ENCODE results near the gene RFX2.
"Not testable (repeated sequence)": the region's sequence is repeated elsewhere in the genome, so short reads cannot be mapped to it uniquely, and the experiment has no call there.

Gene RFX2

GRCh38 chr19:6078068-6078467 lies 32.2 kb downstream of the RFX2 start:
- FAIRE-seq (no peak), DNase-seq (ENCODE audit: extremely low spot score, insufficient read length, low read depth) (no peak)

- DNase-seq (ENCODE audit: extremely low spot score, insufficient read length, low read depth) (no peak), FAIRE-seq (no peak)
These were observed 33.4 kb downstream of the RFX2 start for GRCh38 chr19:6076675-6077463.

GRCh38 chr19:6076291-6076665 lies 34.0 kb downstream of the RFX2 start:
- DNase-seq (ENCODE audit: extremely low spot score, insufficient read length, low read depth), result no peak

GRCh38 chr19:6074709-6075403 lies 35.4 kb downstream of the RFX2 start:
- FAIRE-seq (no peak), DNase-seq (ENCODE audit: extremely low spot score, insufficient read length, low read depth) (no peak)

More at GRCh38 chr19:6076291-6076665, 34.0 kb downstream of the RFX2 start:
- no peak for FAIRE-seq

GRCh38 chr19:6073858-6074708 lies 36.2 kb downstream of the RFX2 start:
- no peak for FAIRE-seq

GRCh38 chr19:6073233-6073632 lies 37.1 kb downstream of the RFX2 start:
- DNase-seq (ENCODE audit: extremely low spot score, insufficient read length, low read depth); FAIRE-seq: not testable (repeated sequence)

More at GRCh38 chr19:6073858-6074708, 36.2 kb downstream of the RFX2 start:
- no peak for DNase-seq (ENCODE audit: extremely low spot score, insufficient read length, low read depth)

- FAIRE-seq, result no peak
These were observed 38.4 kb downstream of the RFX2 start for GRCh38 chr19:6071875-6072274.

GRCh38 chr19:6070720-6071485 lies 39.4 kb downstream of the RFX2 start:
- DNase-seq (ENCODE audit: extremely low spot score, insufficient read length, low read depth) (no peak), FAIRE-seq (no peak)

More at GRCh38 chr19:6071875-6072274, 38.4 kb downstream of the RFX2 start:
- no peak for DNase-seq (ENCODE audit: extremely low spot score, insufficient read length, low read depth)

GRCh38 chr19:6070207-6070681 lies 40.1 kb downstream of the RFX2 start:
- no peak for FAIRE-seq

GRCh38 chr19:6069268-6069791 lies 41.0 kb downstream of the RFX2 start:
- FAIRE-seq, result no peak

More at GRCh38 chr19:6070207-6070681, 40.1 kb downstream of the RFX2 start:
- no peak for DNase-seq (ENCODE audit: extremely low spot score, insufficient read length, low read depth)

GRCh38 chr19:6068711-6069110 lies 41.6 kb downstream of the RFX2 start:
- no peak for DNase-seq (ENCODE audit: extremely low spot score, insufficient read length, low read depth)
- FAIRE-seq, result no peak

More at GRCh38 chr19:6069268-6069791, 41.0 kb downstream of the RFX2 start:
- no peak for DNase-seq (ENCODE audit: extremely low spot score, insufficient read length, low read depth)

- no peak for FAIRE-seq
- DNase-seq (ENCODE audit: extremely low spot score, insufficient read length, low read depth), result no peak
These were observed 42.3 kb downstream of the RFX2 start for GRCh38 chr19:6067975-6068374.

- no peak for DNase-seq (ENCODE audit: extremely low spot score, insufficient read length, low read depth)
- peak; percentile 83 for FAIRE-seq
These were observed 43.3 kb downstream of the RFX2 start for GRCh38 chr19:6066661-6067646.

- FAIRE-seq (peak; percentile 21), DNase-seq (ENCODE audit: extremely low spot score, insufficient read length, low read depth) (no peak)
These were observed 44.5 kb downstream of the RFX2 start for GRCh38 chr19:6065685-6066374.

GRCh38 chr19:6064336-6065073 lies 45.8 kb downstream of the RFX2 start:
- FAIRE-seq, result no peak
- no peak for DNase-seq (ENCODE audit: extremely low spot score, insufficient read length, low read depth)

GRCh38 chr19:6063576-6064335 lies 46.5 kb downstream of the RFX2 start:
- DNase-seq (ENCODE audit: extremely low spot score, insufficient read length, low read depth), result no peak
- no peak for FAIRE-seq
